HuH-7.5 (cell line): ENCODE measurements around the gene PIAS4.

Source experiments
- DNase-seq: peaks from one replicate; pipeline ENCODE4 v3.0.0; 2011; ENCODE audit warnings: low spot score

Gene PIAS4

DNA sequence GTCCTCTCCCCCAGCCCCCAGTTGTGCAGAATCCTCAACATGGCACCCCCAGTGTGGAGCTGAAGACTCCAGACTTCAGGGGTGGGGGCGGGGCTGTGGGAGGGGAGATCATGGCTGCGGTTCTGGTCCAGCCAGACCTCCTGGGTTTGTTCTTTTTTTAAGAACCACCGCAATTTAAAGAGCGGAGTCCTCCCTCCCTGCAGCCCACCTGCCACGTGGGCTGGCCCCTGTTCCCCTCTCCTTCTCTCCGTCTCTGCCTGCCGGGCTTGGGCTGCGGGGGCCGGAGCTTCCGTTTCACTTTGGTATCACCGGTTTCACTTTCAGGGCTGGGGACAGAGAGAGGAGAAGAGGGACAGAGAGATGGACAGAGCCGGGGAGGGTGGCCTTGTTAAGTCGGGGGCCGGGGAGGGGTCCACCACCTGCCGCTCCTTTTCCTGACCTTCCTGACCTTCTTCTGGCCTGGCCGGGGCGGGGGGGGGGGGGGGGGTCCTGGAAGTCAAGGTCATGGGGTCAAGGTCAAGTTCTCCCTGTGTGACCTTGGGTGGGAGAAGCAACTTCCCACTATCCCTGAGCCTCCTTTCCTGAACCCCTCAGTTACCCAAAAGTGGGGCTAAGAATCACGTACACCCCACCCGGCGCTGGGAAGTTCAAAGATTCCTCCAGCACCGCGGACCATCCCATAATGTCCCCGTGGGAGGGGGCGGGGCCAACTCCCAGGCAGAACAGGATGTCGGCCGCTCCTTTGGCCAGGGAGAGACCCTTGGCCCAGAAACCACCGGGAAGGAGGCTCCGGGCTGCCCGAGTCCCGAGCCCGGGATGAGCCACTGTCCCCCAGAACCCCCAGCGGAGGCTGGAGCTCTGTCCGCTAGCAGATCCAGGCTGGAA is 70.5 kb downstream of the PIAS4 start:
- DNase-seq = no peak

DNA sequence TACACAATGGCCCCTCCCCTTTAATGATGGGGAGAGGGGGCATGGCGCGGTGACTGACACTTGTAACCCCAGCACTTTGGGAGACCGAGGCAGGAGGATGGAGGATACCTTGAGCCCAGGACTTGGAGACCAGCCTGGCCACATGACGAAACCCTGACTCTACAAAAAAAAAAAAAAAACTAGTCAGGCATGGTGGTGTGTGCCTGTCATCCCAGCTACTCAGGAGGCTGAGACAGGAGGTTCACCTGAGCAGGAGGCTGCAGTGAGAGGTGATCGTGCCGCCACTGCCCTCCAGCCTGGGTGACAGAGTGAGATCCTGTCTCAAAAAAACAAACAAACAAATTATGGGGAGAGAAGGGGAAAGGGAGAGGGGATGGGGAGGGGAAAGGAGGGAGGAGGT is 72.9 kb downstream of the PIAS4 start:
- DNase-seq = no peak

DNA sequence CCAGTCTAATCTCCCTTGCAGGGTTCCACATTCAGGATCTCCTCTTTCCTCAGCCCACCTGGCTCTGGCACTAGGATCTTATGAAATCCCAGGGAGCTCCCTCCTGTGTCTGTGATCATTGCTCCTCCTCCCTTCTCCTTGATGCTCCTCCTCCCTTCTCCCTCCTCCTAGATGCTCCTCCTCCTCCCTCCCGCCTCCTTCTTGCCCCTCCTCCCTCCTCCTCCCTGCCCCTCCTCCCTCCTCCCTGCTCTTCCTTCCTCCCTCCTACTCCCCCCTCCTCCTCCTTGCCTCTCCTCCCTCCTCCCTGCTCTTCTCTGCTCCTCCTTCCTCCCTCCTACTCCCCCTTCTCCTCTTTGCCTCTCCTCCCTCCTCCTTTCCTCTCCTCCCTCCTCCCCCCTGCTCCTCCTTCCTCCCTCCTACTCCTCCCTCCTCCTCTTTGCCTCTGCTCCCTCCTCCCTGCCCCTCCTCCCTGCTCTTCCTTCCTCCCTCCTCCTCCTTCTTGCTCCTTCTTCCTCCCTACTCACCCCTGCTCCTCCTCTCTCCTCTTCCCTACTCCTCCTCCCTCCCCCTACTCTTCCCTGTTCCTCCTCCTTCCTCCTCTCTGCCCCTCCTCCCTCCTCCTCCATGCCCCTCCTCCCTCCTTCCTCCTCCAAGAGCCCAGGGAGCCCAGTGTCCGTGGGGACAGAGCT is 74.0 kb downstream of the PIAS4 start:
- no peak for DNase-seq

DNA sequence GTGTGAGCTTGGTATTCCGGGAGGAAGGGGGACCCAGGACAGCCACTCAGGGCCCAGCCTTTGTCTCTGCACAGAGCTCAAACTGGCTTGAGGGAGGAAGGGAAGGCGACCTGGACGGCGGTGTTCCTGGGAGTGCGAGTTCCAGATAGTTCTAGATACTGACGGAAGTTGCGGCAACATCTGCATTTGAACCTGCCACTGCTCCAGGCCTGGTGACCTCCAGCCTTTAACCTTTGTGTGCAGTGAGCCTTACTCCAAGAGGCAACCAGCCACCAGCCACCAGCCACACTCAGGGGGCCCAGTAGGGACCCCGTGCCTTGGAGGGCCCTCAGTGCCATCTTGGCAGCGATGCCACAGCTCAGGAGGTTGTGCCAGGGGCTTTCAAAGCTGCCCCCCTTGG is 74.6 kb downstream of the PIAS4 start:
- DNase-seq = no peak

DNA sequence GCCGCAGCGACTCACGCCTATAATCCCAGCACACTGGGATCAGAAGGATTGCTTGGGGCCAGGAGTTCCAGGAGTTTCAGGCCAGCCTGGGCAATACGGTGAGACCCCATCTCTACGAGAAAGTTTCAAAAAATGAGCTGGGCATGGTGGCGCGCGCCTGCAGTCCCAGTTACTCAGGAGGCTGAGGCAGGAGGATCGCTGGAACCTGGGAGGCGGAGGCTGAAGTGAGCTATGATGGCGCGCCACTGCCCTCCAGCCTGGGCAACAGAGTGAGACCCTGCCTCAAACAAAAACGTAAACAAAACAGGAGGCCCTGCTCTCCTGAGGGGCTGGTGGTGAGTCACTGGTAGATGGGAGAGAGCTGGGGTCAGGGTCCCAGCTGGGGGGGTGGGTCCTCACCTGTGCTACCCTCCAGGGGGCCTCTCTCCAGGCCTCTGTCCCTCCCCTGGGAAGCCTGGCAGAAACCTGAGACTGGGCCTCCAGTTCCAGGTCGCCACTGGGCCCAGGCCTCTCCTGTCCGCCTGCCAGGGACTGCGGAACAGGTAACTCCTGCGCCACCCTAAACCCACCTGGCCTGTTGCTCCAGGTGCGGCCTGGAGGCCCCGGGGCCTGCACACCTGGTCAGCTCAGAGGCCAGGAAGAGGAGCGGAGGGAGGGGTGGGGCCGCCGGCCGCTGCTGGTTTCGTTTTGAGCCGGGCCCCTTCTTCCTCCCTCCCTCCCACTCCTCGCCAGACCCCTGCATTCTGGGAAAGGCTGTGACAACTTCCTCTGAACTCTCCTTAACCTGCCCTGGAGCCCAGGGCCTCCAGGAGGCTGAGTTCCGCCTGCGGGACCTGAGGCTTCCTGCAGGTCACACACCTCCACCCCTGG is 76.4 kb downstream of the PIAS4 start:
- DNase-seq = no peak

DNA sequence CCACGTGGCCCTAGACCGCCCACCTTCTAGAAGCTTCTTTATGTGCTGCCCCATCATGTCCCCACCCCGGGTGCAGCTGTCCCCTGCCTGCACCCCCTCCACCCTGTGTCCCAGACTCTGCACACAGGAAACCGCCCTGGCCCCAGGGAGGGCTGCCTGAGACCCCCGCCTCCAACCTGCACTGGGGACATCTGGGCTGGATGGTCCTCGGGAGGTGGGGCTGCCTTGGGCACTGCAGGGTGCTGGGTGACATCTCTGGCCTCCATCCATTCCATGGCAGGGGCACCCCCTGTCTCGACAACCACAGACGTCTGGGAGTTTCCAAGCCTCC is 77.0 kb downstream of the PIAS4 start:
- no peak for DNase-seq

DNA sequence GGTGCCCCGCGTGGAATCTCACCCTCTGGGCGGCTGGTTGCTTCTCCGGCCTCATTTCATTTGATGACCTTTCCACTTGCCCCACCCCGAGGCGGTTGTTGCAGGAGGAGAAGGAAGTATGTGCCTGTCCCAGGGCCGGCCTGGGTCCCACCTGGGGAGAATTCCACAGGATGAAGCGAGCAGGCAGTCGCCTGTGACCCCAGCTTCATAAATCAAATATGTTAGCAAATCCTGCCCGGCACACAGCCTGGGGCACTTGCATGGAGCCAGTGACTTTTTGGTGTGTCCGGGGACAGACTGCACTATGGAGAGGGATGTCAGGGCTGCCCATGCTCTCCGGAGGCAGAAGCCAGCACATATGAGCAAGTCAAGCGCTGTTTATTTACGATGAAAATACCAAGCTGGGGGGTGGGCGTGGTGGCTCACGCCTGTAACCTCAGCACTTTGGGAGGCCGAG is 78.9 kb downstream of the PIAS4 start:
- DNase-seq = no peak

DNA sequence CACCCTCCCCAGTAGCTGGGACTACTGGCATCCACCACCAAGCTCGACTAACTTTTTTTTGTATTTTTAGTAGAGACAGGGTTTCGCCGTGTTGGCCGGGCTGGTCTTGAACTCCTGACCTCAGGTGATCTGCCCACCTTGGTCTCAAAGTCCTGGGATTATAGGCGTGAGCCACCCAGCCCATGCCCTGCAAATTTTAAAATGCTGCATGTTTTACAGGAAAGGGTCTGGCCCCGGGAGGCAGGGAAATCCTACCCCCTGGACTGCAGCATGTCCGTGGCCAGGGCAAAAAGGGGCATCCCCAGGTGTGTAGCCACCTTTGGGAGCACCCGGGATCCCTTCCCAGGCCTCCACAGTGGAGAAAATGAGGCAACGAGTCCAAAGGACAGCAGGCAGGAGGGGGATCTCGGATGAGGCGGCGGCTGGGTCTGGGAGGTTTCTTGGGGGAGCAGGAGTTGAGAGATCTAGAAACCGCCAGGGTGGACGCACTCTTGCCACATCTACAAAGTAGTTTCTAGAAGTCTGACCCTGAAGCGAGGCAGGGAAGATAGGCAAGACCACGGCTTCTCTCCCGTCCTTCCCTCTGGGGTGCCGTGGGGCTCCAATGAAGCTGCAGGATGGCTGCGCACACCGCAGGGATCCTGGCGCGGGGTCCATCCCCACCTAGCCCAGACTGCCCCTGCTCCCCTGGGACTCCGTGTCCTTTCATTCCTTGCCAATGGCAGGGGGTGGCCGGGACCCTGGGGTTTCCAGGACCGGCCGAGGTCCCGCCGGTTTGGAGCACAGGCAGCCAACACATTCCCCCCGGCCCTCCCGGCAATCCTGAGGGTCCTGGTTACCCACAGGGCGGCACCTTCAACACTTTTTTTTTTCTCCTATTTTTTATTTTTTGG is 80.5 kb downstream of the PIAS4 start:
- DNase-seq = no peak

DNA sequence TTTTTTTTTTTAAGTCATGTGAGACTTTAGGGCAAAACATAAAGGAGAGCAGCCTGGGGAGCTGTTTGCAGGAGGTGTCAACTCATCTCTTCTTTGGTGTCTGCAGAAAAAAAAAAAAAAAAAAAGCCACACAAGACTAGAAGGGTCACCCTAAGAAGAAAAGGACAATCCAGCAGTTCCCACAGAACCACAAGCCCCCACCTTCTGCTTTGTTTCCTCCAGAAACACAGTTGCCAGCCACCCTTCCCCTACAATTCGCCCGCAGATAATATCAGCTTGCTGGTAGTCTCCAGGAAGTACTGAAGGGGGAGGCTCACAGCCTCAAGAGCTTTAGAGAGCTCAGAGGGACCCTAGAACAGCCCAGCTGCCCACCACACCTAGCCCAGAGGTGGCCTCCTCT is 81.4 kb downstream of the PIAS4 start:
- no peak for DNase-seq
